H9 (cell line): Measurements from ENCODE around the gene SPATA2L. TPM values are rescaled to one million over a fixed set of nuclear protein-coding genes. Genes with fewer than 3 reads are reported as not detected.

Source experiments
- DNase-seq: peaks from one replicate; pipeline ENCODE4 v3.0.0-alpha.2; 2017
- H2AFZ ChIP-seq: one replicate; pipeline ENCODE4 v1.6.1; 2013; ENCODE audit warnings: mild to moderate bottlenecking, low read length, control low read depth, moderate library complexity
- H2AK5ac ChIP-seq: 2 replicates; pipeline ENCODE4 v1.6.1; 2013; ENCODE audit warnings: low read length, control low read depth, mixed read lengths; ENCODE audit not compliant: insufficient read length
- H2BK120ac ChIP-seq: one replicate; pipeline ENCODE4 v1.6.1; 2013; ENCODE audit warnings: low read depth, mild to moderate bottlenecking, low read length, control low read depth, inconsistent platforms; ENCODE audit not compliant: poor library complexity, severe bottlenecking
- H2BK12ac ChIP-seq: 2 replicates; pipeline ENCODE4 v1.6.1; 2013; ENCODE audit warnings: low read length, control low read depth, mixed read lengths, low read depth; ENCODE audit not compliant: insufficient read length
- H2BK15ac ChIP-seq: 2 replicates; pipeline ENCODE4 v1.6.1; 2013; ENCODE audit warnings: low read depth, low read length, control low read depth
- H2BK20ac ChIP-seq: one replicate; pipeline ENCODE4 v1.6.1; 2013; ENCODE audit warnings: low read depth, mild to moderate bottlenecking, low read length, control low read depth, inconsistent platforms; ENCODE audit not compliant: poor library complexity, severe bottlenecking
- H2BK5ac ChIP-seq: 2 replicates; pipeline ENCODE4 v1.6.1; 2013; ENCODE audit warnings: low read length, control low read depth, mixed read lengths; ENCODE audit not compliant: insufficient read length
- H3K14ac ChIP-seq: 2 replicates; pipeline ENCODE4 v1.6.1; 2013; ENCODE audit warnings: low read length, control low read depth; ENCODE audit not compliant: insufficient read depth
- H3K18ac ChIP-seq: 2 replicates; pipeline ENCODE4 v1.6.1; 2013; ENCODE audit warnings: low read depth, mild to moderate bottlenecking, mixed read lengths, low read length, control low read depth; ENCODE audit not compliant: insufficient read length
- H3K23ac ChIP-seq: 2 replicates; pipeline ENCODE4 v1.6.1; 2013; ENCODE audit warnings: low read length, control low read depth, mixed read lengths, low read depth; ENCODE audit not compliant: insufficient read length
- H3K23me2 ChIP-seq: 2 replicates; pipeline ENCODE4 v1.6.1; 2013; ENCODE audit warnings: low read depth, mild to moderate bottlenecking, mixed read lengths, low read length, control low read depth; ENCODE audit not compliant: insufficient read length, poor library complexity, severe bottlenecking
- H3K27ac ChIP-seq: 2 replicates; pipeline ENCODE4 v1.5.1; 2013; ENCODE audit warnings: low read length, control low read depth, mixed read lengths, low read depth; ENCODE audit not compliant: insufficient read length
- H3K27me3 ChIP-seq: 2 replicates; pipeline ENCODE4 v1.6.1; 2013; ENCODE audit warnings: low read length, control low read depth, inconsistent platforms; ENCODE audit not compliant: insufficient read depth
- H3K4ac ChIP-seq: 2 replicates; pipeline ENCODE4 v1.6.1; 2013; ENCODE audit warnings: low read depth, mild to moderate bottlenecking, control low read depth, inconsistent platforms, low read length, moderate library complexity
- H3K4me1 ChIP-seq: 2 replicates; pipeline ENCODE4 v1.6.1; 2013; ENCODE audit warnings: low read length, control low read depth, inconsistent platforms; ENCODE audit not compliant: insufficient read depth
- H3K4me2 ChIP-seq: 2 replicates; pipeline ENCODE4 v1.6.1; 2013; ENCODE audit warnings: low read length, control low read depth, mixed read lengths; ENCODE audit not compliant: insufficient read length, insufficient read depth
- H3K56ac ChIP-seq: 2 replicates; pipeline ENCODE4 v1.6.1; 2013; ENCODE audit warnings: low read depth, mild to moderate bottlenecking, mixed read lengths, low read length, control low read depth; ENCODE audit not compliant: insufficient read length
- H3K79me1 ChIP-seq: 2 replicates; pipeline ENCODE4 v1.6.1; 2013; ENCODE audit warnings: low read depth, mild to moderate bottlenecking, moderate library complexity, low read length, control low read depth, inconsistent platforms; ENCODE audit not compliant: insufficient read depth, poor library complexity, severe bottlenecking
- H3K79me2 ChIP-seq: 2 replicates; pipeline ENCODE4 v1.6.1; 2013; ENCODE audit warnings: low read length, control low read depth, inconsistent platforms; ENCODE audit not compliant: insufficient read depth
- H3K9ac ChIP-seq: 2 replicates; pipeline ENCODE4 v1.6.1; 2013; ENCODE audit warnings: low read length, control low read depth, mixed read lengths; ENCODE audit not compliant: insufficient read length; ENCODE audit errors: extremely low read depth
- H3K9me3 ChIP-seq: one replicate; pipeline ENCODE4 v1.6.1; 2013; ENCODE audit warnings: low read depth, low read length, inconsistent platforms; ENCODE audit not compliant: control insufficient read depth
- H3T11ph ChIP-seq: one replicate; pipeline ENCODE4 v1.6.1; 2013; ENCODE audit warnings: mild to moderate bottlenecking, low read length, control low read depth, inconsistent platforms
- H4K20me1 ChIP-seq: one replicate; pipeline ENCODE4 v1.6.1; 2013; ENCODE audit not compliant: control insufficient read depth, insufficient read length, insufficient read depth
- H4K5ac ChIP-seq: 2 replicates; pipeline ENCODE4 v1.6.1; 2013; ENCODE audit warnings: low read depth, mild to moderate bottlenecking, mixed read lengths, low read length, control low read depth; ENCODE audit not compliant: insufficient read length
- H4K8ac ChIP-seq: replicated peaks from 2 replicates; pipeline ENCODE4 v1.6.1; 2013; ENCODE audit warnings: low read length, control low read depth, mixed read lengths, low read depth; ENCODE audit not compliant: insufficient read length
- H4K91ac ChIP-seq: 2 replicates; pipeline ENCODE4 v1.6.1; 2013; ENCODE audit warnings: low read depth, mild to moderate bottlenecking, moderate library complexity, mixed read lengths, low read length, control low read depth; ENCODE audit not compliant: insufficient read length
- H3K27ac Mint-ChIP-seq, 3 experiments: 2 replicates in 2 of 3; 3 replicates in 1 of 3; pipeline ENCODE4 v1.8.0; 2020 to 2021; ENCODE audit warnings: mixed read lengths in 3 of 3, mild to moderate bottlenecking in 1 of 3, moderate library complexity in 1 of 3
- H3K27me3 Mint-ChIP-seq: 2 replicates; pipeline ENCODE4 v1.8.0; 2021; ENCODE audit warnings: low read depth, mild to moderate bottlenecking, moderate library complexity, mixed read lengths
- H3K36me3 Mint-ChIP-seq, 3 experiments: 2 replicates in 2 of 3; 3 replicates in 1 of 3; pipeline ENCODE4 v1.8.0; 2020 to 2021; ENCODE audit warnings: low read depth in 3 of 3, mixed read lengths in 3 of 3; ENCODE audit not compliant: insufficient read depth in 1 of 3
- H3K4me1 Mint-ChIP-seq, 2 experiments: 2 replicates each; pipeline ENCODE4 v1.8.0; 2020; ENCODE audit warnings: mixed read lengths in 2 of 2
- H3K4me3 Mint-ChIP-seq, 2 experiments: 2 replicates in 1 of 2; 3 replicates in 1 of 2; pipeline ENCODE4 v1.8.0; 2020 to 2021; ENCODE audit warnings: mild to moderate bottlenecking in 2 of 2, mixed read lengths in 2 of 2, moderate library complexity in 1 of 2
- H3K9me3 Mint-ChIP-seq, 2 experiments: 2 replicates in 1 of 2; 3 replicates in 1 of 2; pipeline ENCODE4 v1.8.0; 2020; ENCODE audit warnings: mild to moderate bottlenecking in 2 of 2, mixed read lengths in 2 of 2, moderate library complexity in 1 of 2
- CTCF ChIP-seq: fragments of 200-600 bp; sonication (generic); conservative IDR thresholded peaks from 3 replicates; pipeline ENCODE4 v1.8.0; 2021; ENCODE audit warnings: antibody characterized with exemption, mild to moderate bottlenecking
- WGBS: extraction: QIAGEN DNeasy Blood & Tissue Kit; methylation state at CpG from one replicate; pipeline ENCODE4 v1.1.7; 2013; ENCODE audit warnings: missing lambda C conversion rate, low lambda C conversion rate, mixed read lengths; ENCODE audit not compliant: insufficient read length; ENCODE audit errors: extremely low coverage; 5-methylcytosine and 5-hydroxymethylcytosine counted together
- total RNA-seq: library from RNA; stranded (reverse); gene quantifications from 2 replicates; pipeline ENCODE4 v1.2.1, GENCODE V29; 2021

The SPATA2L gene
- total RNA-seq, 1 experiment from 2014 or later, result 27.1 TPM

GRCh38 chr16:89744813-89745212, 43.3 kb upstream of the SPATA2L start:
- Histone ChIP-seq H3K27me3 (no peaks in the 10 kb centered on the region), H3K79me2 (no peaks in the 10 kb centered on the region), H2BK120ac (no peak overlapping the region), H3K4me2 (no peak overlapping the region), H2BK20ac (no peak overlapping the region), H3K23me2 (no peaks in the 10 kb centered on the region), H3K4me1 (no peaks in the 10 kb centered on the region), H3K79me1 (no peaks in the 10 kb centered on the region), H2AK5ac (no peak overlapping the region), H3K18ac (no peak overlapping the region), H3K9ac (no peak overlapping the region), H3K4ac (no peak overlapping the region), H2BK5ac (no peak overlapping the region), H4K91ac (no peak overlapping the region), H4K8ac (no peak overlapping the region), H4K5ac (no peak overlapping the region), H3K14ac (no peak overlapping the region), H3K27ac (no peak overlapping the region), H2BK12ac (no peak overlapping the region), H3K56ac (no peak overlapping the region), H3K23ac (no peak overlapping the region), H4K20me1 (peaks cover 2% of the 10 kb centered on the region), H2BK15ac (no peak overlapping the region), H3K9me3 (no peaks in the 10 kb centered on the region), H3T11ph (no peak overlapping the region), H2AFZ (no peak overlapping the region)
- H3K4me1 Mint-ChIP-seq, result no peaks in the 10 kb centered on the region
- no peak overlapping the region for H3K4me3 Mint-ChIP-seq
- no peak for TF ChIP-seq CTCF
- H3K27me3 Mint-ChIP-seq, result no peaks in the 10 kb centered on the region
- no CpG with 5 or more reads among the region's 16 CpGs for WGBS
- no peaks in the 10 kb centered on the region for H3K9me3 Mint-ChIP-seq
- peak overlapping the region in 1 of 3 experiments; percentile 75; a peak in 2 of 7 replicates for H3K27ac Mint-ChIP-seq
- H3K36me3 Mint-ChIP-seq, result peaks cover 46 to 91% (median 82%) of the 10 kb centered on the region in 3 experiments; a peak in 6 of 7 replicates
- DNase-seq, result no peak
